NOMO-1 treated with DMSO at 0.1 percent for 48 hours (cell line): ENCODE data around the gene VIPR2.
"Not testable (repeated sequence)": the region's sequence is repeated elsewhere in the genome, so short reads cannot be mapped to it uniquely, and the experiment has no call there.

ENCODE experiments used
- DNase-seq: peaks from one replicate; lab custom pipeline; 2025; ENCODE audit not compliant: unreplicated experiment; lab: John Stamatoyannopoulos, UW

The VIPR2 gene

GRCh38 chr7:158996214-158997109 is 148.2 kb downstream of the VIPR2 start:
- DNase-seq: no peak

GRCh38 chr7:158995514-158995913 is 149.2 kb downstream of the VIPR2 start:
- no peak for DNase-seq

GRCh38 chr7:158994687-158995086 is 150.0 kb downstream of the VIPR2 start:
- no peak for DNase-seq

- DNase-seq: no peak
Observed at GRCh38 chr7:158993591-158993990, 151.1 kb downstream of the VIPR2 start.

- no peak for DNase-seq
Observed at GRCh38 chr7:158992759-158993158, 151.9 kb downstream of the VIPR2 start.

- no peak for DNase-seq
Observed at GRCh38 chr7:158991824-158992621, 152.6 kb downstream of the VIPR2 start.

GRCh38 chr7:158988996-158989395 is 155.7 kb downstream of the VIPR2 start:
- DNase-seq: no peak

GRCh38 chr7:158988302-158988862 is 156.3 kb downstream of the VIPR2 start:
- DNase-seq: no peak

GRCh38 chr7:158987691-158988090 is 157.0 kb downstream of the VIPR2 start:
- DNase-seq: no peak

GRCh38 chr7:158985583-158985982 is 159.1 kb downstream of the VIPR2 start:
- no peak for DNase-seq

- DNase-seq: not testable (repeated sequence)
Observed at GRCh38 chr7:158984007-158984406, 160.7 kb downstream of the VIPR2 start.

GRCh38 chr7:158982080-158982479 is 162.6 kb downstream of the VIPR2 start:
- not testable (repeated sequence) for DNase-seq

GRCh38 chr7:158979635-158980351 is 164.9 kb downstream of the VIPR2 start:
- no peak for DNase-seq

GRCh38 chr7:158979023-158979529 is 165.6 kb downstream of the VIPR2 start:
- no peak for DNase-seq
